ENCODE measurements around the gene P3H3.

DNA sequence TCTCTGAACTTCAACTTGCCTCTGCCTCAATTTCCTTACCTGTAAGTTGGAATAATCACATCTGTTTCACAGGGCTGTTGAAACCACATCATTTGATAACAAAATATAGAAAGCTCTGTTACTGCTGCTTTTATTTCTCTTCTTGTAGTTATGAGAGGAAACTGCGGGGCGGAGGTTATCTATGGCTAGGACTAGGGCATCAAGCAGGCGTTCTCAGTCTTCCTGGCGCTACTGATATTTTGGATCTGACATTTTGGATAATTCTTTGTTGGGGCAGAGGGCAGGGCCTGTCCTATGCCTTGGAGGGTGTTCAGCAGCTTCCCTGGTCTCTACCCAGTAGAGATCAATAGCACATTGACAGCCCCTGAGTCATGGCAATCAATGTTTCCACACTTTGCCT, 3.9 kb downstream of the P3H3 start:
- no peak for TF ChIP-seq POLR2A (IDR thresholded peaks at IDR 0.05; ENCODE audit: low read depth, low read length)
- no peak for TF ChIP-seq RAD21 (IDR thresholded peaks at IDR 0.05; ENCODE audit: low read length)
- TF ChIP-seq, protein P1, sequence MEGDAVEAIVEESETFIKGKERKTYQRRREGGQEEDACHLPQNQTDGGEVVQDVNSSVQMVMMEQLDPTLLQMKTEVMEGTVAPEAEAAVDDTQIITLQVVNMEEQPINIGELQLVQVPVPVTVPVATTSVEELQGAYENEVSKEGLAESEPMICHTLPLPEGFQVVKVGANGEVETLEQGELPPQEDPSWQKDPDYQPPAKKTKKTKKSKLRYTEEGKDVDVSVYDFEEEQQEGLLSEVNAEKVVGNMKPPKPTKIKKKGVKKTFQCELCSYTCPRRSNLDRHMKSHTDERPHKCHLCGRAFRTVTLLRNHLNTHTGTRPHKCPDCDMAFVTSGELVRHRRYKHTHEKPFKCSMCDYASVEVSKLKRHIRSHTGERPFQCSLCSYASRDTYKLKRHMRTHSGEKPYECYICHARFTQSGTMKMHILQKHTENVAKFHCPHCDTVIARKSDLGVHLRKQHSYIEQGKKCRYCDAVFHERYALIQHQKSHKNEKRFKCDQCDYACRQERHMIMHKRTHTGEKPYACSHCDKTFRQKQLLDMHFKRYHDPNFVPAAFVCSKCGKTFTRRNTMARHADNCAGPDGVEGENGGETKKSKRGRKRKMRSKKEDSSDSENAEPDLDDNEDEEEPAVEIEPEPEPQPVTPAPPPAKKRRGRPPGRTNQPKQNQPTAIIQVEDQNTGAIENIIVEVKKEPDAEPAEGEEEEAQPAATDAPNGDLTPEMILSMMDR (conservative IDR thresholded peaks at IDR 0.05; ENCODE audit: low read depth, low read length) = no peak
- TF ChIP-seq MAZ (IDR thresholded peaks at IDR 0.05; ENCODE audit: borderline replicate concordance, low read depth, low read length) = no peak
- TF ChIP-seq ELK1 (IDR thresholded peaks at IDR 0.05; ENCODE audit: borderline replicate concordance, low read depth, low read length) = no peak
- TF ChIP-seq MXI1 (IDR thresholded peaks at IDR 0.05; ENCODE audit: borderline replicate concordance, low read depth, low read length) = no peak
